IMR-90 (cell line): Measurements from ENCODE around the gene IGF2BP3. TPM values are rescaled to one million over a fixed set of nuclear protein-coding genes. Genes with fewer than 3 reads are reported as not detected.

ENCODE experiments used
- ATAC-seq: fragments of 200-7000 bp; cut with Tn5 transposase; 2 replicates; pipeline ENCODE4 v1.9.1; 2020; ENCODE audit warnings: low read depth, mild to moderate bottlenecking, moderate library complexity
- BruUV-seq: library from RNA; stranded (reverse); fragments of 400-500 nt; replicated peaks from 2 replicates; lab custom pipeline; 2021; lab: Mats Ljungman, UMichigan
- CTCF ChIA-PET: fragments of 300-600 bp; formaldehyde crosslinking; extraction: SDS; loops from one replicate; lab custom pipeline; 2021; ENCODE audit warnings: antibody characterized with exemption; lab: Yijun Ruan, JAX
- POLR2A ChIA-PET: fragments of 300-600 bp; sonication (Branson Sonifier 250); formaldehyde crosslinking; loops from one replicate; lab custom pipeline; 2022; ENCODE audit warnings: antibody characterized with exemption; ENCODE audit not compliant: unreplicated experiment; lab: Charles Lee
- DNase-seq: peaks from one replicate; pipeline ENCODE4 v3.0.0; 2013
- H2AFZ ChIP-seq: replicated peaks from 2 replicates; pipeline ENCODE3; 2013; ENCODE audit warnings: low read length, mild to moderate bottlenecking; ENCODE audit not compliant: poor library complexity
- H2AK5ac ChIP-seq: 2 replicates; pipeline ENCODE4 v1.6.1; 2013; ENCODE audit warnings: low read depth, low read length, inconsistent platforms
- H2AK9ac ChIP-seq: replicated peaks from 2 replicates; pipeline ENCODE3; 2013; ENCODE audit warnings: mild to moderate bottlenecking, low read depth, low read length, moderate library complexity; ENCODE audit not compliant: poor library complexity
- H2BK120ac ChIP-seq: 2 replicates; pipeline ENCODE4 v1.6.1; 2013; ENCODE audit warnings: low read depth, low read length, inconsistent platforms
- H2BK15ac ChIP-seq: 3 replicates; pipeline ENCODE4 v1.6.1; 2013; ENCODE audit warnings: low read depth, low read length, inconsistent platforms
- H2BK20ac ChIP-seq: 2 replicates; pipeline ENCODE4 v1.6.1; 2013; ENCODE audit warnings: low read depth, mild to moderate bottlenecking, inconsistent platforms, low read length, moderate library complexity
- H2BK5ac ChIP-seq: 2 replicates; pipeline ENCODE4 v1.6.1; 2013; ENCODE audit warnings: mild to moderate bottlenecking, low read depth, low read length, inconsistent platforms; ENCODE audit not compliant: poor library complexity, severe bottlenecking
- H3K14ac ChIP-seq: replicated peaks from 2 replicates; pipeline ENCODE4 v1.6.1; 2013; ENCODE audit warnings: low read depth, low read length, inconsistent platforms
- H3K18ac ChIP-seq: 2 replicates; pipeline ENCODE4 v1.6.1; 2013; ENCODE audit warnings: low read depth, low read length, control low read depth
- H3K23ac ChIP-seq: 2 replicates; pipeline ENCODE4 v1.6.1; 2013; ENCODE audit warnings: low read depth, low read length, inconsistent platforms
- H3K27ac ChIP-seq: 2 replicates; pipeline ENCODE4 v1.5.1; 2013; ENCODE audit warnings: mild to moderate bottlenecking, control low read depth, low read length; ENCODE audit not compliant: insufficient read depth
- H3K27me3 ChIP-seq: 2 replicates; pipeline ENCODE4 v1.6.1; 2013; ENCODE audit warnings: low read length; ENCODE audit not compliant: control insufficient read depth, insufficient read depth
- H3K36me3 ChIP-seq: 2 replicates; pipeline ENCODE4 v1.6.1; 2013; ENCODE audit warnings: low read length, mixed read lengths; ENCODE audit not compliant: control insufficient read depth, insufficient read depth
- H3K4ac ChIP-seq: 2 replicates; pipeline ENCODE4 v1.6.1; 2013; ENCODE audit warnings: low read depth, low read length, inconsistent platforms
- H3K4me1 ChIP-seq: 2 replicates; pipeline ENCODE4 v1.6.1; 2013; ENCODE audit warnings: low read length, mixed read lengths; ENCODE audit not compliant: control insufficient read depth, insufficient read depth
- H3K4me2 ChIP-seq: 2 replicates; pipeline ENCODE4 v1.6.1; 2013; ENCODE audit warnings: low read depth, mild to moderate bottlenecking, control low read depth, low read length, moderate library complexity
- H3K4me3 ChIP-seq: 2 replicates; pipeline ENCODE4 v1.5.1; 2013; ENCODE audit warnings: low read depth, mild to moderate bottlenecking, control low read depth, low read length, moderate library complexity; ENCODE audit not compliant: insufficient read depth
- H3K56ac ChIP-seq: 2 replicates; pipeline ENCODE4 v1.6.1; 2013; ENCODE audit warnings: low read length, inconsistent platforms; ENCODE audit not compliant: insufficient read depth; ENCODE audit errors: extremely low read depth
- H3K79me1 ChIP-seq, 2 experiments: 2 replicates each; pipeline ENCODE4 v1.6.1; 2013; ENCODE audit warnings: low read length in 2 of 2, inconsistent platforms in 1 of 2, low read depth in 1 of 2
- H3K9ac ChIP-seq: 2 replicates; pipeline ENCODE4 v1.6.1; 2013; ENCODE audit warnings: low read depth, low read length, control low read depth
- H3K9me1 ChIP-seq: 2 replicates; pipeline ENCODE4 v1.6.1; 2013; ENCODE audit warnings: low read length, inconsistent platforms; ENCODE audit not compliant: insufficient read depth
- H3K9me3 ChIP-seq: 2 replicates; pipeline ENCODE4 v1.6.1; 2013; ENCODE audit warnings: low read length; ENCODE audit not compliant: control insufficient read depth, insufficient read depth
- H4K20me1 ChIP-seq: 2 replicates; pipeline ENCODE4 v1.6.1; 2013; ENCODE audit warnings: low read length, inconsistent platforms; ENCODE audit not compliant: insufficient read depth
- H4K5ac ChIP-seq: 2 replicates; pipeline ENCODE4 v1.6.1; 2013; ENCODE audit warnings: mild to moderate bottlenecking, low read depth, low read length, control low read depth
- H4K8ac ChIP-seq, 2 experiments: 2 replicates each; pipeline ENCODE4 v1.6.1; 2013; ENCODE audit warnings: low read depth in 2 of 2, low read length in 2 of 2, control low read depth in 1 of 2, inconsistent platforms in 1 of 2
- H4K91ac ChIP-seq: 2 replicates; pipeline ENCODE4 v1.6.1; 2013; ENCODE audit warnings: low read depth, low read length, inconsistent platforms; ENCODE audit not compliant: insufficient read depth
- BHLHE40 ChIP-seq: fragments of 150-350 bp; IDR thresholded peaks from 2 replicates; pipeline ENCODE4 v1.6.1; 2016; ENCODE audit warnings: mild to moderate bottlenecking, low read depth, low read length
- CEBPB ChIP-seq: IDR thresholded peaks from 2 replicates; pipeline ENCODE4 v1.6.1; 2012; ENCODE audit warnings: low read depth, low read length, improper control_type of control experiment
- CHD1 ChIP-seq: IDR thresholded peaks from 2 replicates; pipeline ENCODE4 v1.6.1; 2012; ENCODE audit warnings: low read depth, low read length, improper control_type of control experiment
- FOS ChIP-seq: fragments of 150-350 bp; IDR thresholded peaks from 2 replicates; pipeline ENCODE4 v1.6.1; 2016; ENCODE audit warnings: low read depth, low read length
- MAFK ChIP-seq: IDR thresholded peaks from 2 replicates; pipeline ENCODE4 v1.6.1; 2012; ENCODE audit warnings: low read depth, low read length, improper control_type of control experiment
- MAZ ChIP-seq: IDR thresholded peaks from 2 replicates; pipeline ENCODE4 v1.6.1; 2012; ENCODE audit warnings: low read depth, mild to moderate bottlenecking, low read length, improper control_type of control experiment, moderate library complexity, borderline replicate concordance
- MXI1 ChIP-seq: IDR thresholded peaks from 2 replicates; pipeline ENCODE4 v1.6.1; 2012; ENCODE audit warnings: low read depth, mild to moderate bottlenecking, low read length, moderate library complexity, borderline replicate concordance
- NFE2L2 ChIP-seq: fragments of 150-350 bp; IDR thresholded peaks from 2 replicates; pipeline ENCODE4 v1.6.1; 2016; ENCODE audit warnings: low read depth, mild to moderate bottlenecking, low read length
- POLR2A ChIP-seq: IDR thresholded peaks from 2 replicates; pipeline ENCODE4 v1.6.1; 2012; ENCODE audit warnings: mild to moderate bottlenecking, low read depth, low read length
- RAD21 ChIP-seq: IDR thresholded peaks from 2 replicates; pipeline ENCODE4 v1.6.1; 2012; ENCODE audit warnings: low read length, improper control_type of control experiment
- RCOR1 ChIP-seq: IDR thresholded peaks from 2 replicates; pipeline ENCODE4 v1.6.1; 2012; ENCODE audit warnings: mild to moderate bottlenecking, low read length, improper control_type of control experiment; ENCODE audit not compliant: insufficient replicate concordance
- RFX5 ChIP-seq: IDR thresholded peaks from 2 replicates; pipeline ENCODE4 v1.8.0; 2012; ENCODE audit warnings: low read depth, mild to moderate bottlenecking, low read length, moderate library complexity
- SMC3 ChIP-seq: fragments of 150-350 bp; IDR thresholded peaks from 2 replicates; pipeline ENCODE4 v1.6.1; 2016; ENCODE audit warnings: low read depth, mild to moderate bottlenecking, antibody characterized with exemption, low read length, moderate library complexity
- WGBS, 2 experiments: methylation state at CpG; one replicate each; pipeline versions ENCODE4 v1.1.5 to v1.1.7; 2013; ENCODE audit warnings: missing lambda C conversion rate in 2 of 2; ENCODE audit not compliant: insufficient read length in 1 of 2; ENCODE audit errors: extremely low coverage in 2 of 2; 5-methylcytosine and 5-hydroxymethylcytosine counted together
- dilution Hi-C: fragments of 300-500 bp; cut with HindIII; formaldehyde crosslinking; loops from one replicate; pipeline ENCODE4 v1.14.3; 2018; ENCODE audit warnings: low sequenced_read_pairs; ENCODE audit not compliant: unreplicated experiment
- in situ Hi-C: fragments of 300-500 bp; cut with MboI; formaldehyde crosslinking; loops from 3 replicates; pipeline ENCODE4 v1.14.3; 2019; ENCODE audit warnings: low sequenced_read_pairs, inconsistent platforms, mixed read lengths
- intact Hi-C: fragments of 100-400 bp; cut with micrococcal nuclease; formaldehyde crosslinking; loops from 2 replicates; pipeline ENCODE4 v1.10.0; 2022
- polyA plus RNA-seq, 3 experiments: library from polyadenylated mRNA; depleted of rRNA; stranded (reverse); fragments of >200 nt; gene quantifications; 2 replicates each; pipeline ENCODE4 v1.2.3, GENCODE V29; 2012; ENCODE audit warnings: low replicate concordance in 1 of 3
- total RNA-seq: library from RNA; depleted of rRNA; stranded (reverse); fragments of >200 nt; gene quantifications from 2 replicates; pipeline ENCODE4 v1.2.3, GENCODE V29; 2012
- TF ChIP-seq, protein P1 (sequence below): fragments of 150-350 bp; IDR thresholded peaks from 2 replicates; pipeline ENCODE4 v1.6.1; 2016; ENCODE audit warnings: low read depth, mild to moderate bottlenecking, low read length, moderate library complexity, borderline replicate concordance
- TF ChIP-seq, protein P2 (sequence below): conservative IDR thresholded peaks from 2 replicates; pipeline ENCODE4 v1.5.1; 2012; ENCODE audit warnings: mild to moderate bottlenecking, low read depth, low read length, improper control_type of control experiment

IGF2BP3 gene
- total and polyA plus RNA-seq, 2 of the 4 experiments (the other 2 are of a cell fraction): 50.9 to 59.3 TPM

DNA sequence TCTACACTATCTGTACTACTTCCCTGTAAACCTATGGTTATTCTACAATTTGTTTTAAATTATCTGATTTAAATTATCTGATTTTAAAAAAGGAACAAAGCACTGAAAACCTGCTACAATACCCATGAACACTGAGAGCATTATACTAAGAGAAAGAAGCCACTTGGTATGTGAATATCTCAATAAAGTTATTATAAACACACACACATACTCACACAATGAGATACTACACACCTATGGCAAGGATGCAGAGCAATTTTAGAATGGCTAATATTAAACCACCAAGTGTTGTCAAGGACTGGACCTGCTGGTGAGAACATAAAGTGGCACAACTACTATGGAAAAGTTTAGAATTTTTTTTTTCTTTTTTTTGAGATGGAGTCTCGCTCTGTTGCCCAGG is 82.7 kb downstream of the IGF2BP3 start:
- intact Hi-C loops: no loop called here
- H3K14ac ChIP-seq: no peak overlapping the region
- no peak overlapping the region for H2AK5ac ChIP-seq
- no peak overlapping the region for H3K23ac ChIP-seq
- peaks cover 29% of the 10 kb centered on the region; the same call in 1 of the 2 replicates for H4K20me1 ChIP-seq
- CTCF ChIA-PET: no interaction called here
- POLR2A ChIA-PET: no interaction called here
- no peak overlapping the region for H2AK9ac ChIP-seq
- H3K56ac ChIP-seq: no peak overlapping the region
- no peak overlapping the region for H4K91ac ChIP-seq
- no peak overlapping the region for H2BK20ac ChIP-seq
- H3K4ac ChIP-seq: no peak overlapping the region
- peaks cover 12% of the 10 kb centered on the region for H3K9me1 ChIP-seq
- no peak overlapping the region for H4K5ac ChIP-seq
- dilution Hi-C loops: no loop called here
- TF ChIP-seq RFX5: no peak
- no peak for TF ChIP-seq RCOR1
- TF ChIP-seq SMC3: no peak
- no peak for TF ChIP-seq MXI1
- TF ChIP-seq CEBPB: no peak
- no peak for TF ChIP-seq FOS
- no peak for TF ChIP-seq BHLHE40
- TF ChIP-seq RAD21: no peak
- TF ChIP-seq MAZ: no peak
- TF ChIP-seq, protein P1, sequence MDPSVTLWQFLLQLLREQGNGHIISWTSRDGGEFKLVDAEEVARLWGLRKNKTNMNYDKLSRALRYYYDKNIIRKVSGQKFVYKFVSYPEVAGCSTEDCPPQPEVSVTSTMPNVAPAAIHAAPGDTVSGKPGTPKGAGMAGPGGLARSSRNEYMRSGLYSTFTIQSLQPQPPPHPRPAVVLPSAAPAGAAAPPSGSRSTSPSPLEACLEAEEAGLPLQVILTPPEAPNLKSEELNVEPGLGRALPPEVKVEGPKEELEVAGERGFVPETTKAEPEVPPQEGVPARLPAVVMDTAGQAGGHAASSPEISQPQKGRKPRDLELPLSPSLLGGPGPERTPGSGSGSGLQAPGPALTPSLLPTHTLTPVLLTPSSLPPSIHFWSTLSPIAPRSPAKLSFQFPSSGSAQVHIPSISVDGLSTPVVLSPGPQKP: no peak
- no peak for TF ChIP-seq MAFK
- TF ChIP-seq, protein P2, sequence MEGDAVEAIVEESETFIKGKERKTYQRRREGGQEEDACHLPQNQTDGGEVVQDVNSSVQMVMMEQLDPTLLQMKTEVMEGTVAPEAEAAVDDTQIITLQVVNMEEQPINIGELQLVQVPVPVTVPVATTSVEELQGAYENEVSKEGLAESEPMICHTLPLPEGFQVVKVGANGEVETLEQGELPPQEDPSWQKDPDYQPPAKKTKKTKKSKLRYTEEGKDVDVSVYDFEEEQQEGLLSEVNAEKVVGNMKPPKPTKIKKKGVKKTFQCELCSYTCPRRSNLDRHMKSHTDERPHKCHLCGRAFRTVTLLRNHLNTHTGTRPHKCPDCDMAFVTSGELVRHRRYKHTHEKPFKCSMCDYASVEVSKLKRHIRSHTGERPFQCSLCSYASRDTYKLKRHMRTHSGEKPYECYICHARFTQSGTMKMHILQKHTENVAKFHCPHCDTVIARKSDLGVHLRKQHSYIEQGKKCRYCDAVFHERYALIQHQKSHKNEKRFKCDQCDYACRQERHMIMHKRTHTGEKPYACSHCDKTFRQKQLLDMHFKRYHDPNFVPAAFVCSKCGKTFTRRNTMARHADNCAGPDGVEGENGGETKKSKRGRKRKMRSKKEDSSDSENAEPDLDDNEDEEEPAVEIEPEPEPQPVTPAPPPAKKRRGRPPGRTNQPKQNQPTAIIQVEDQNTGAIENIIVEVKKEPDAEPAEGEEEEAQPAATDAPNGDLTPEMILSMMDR: no peak
- TF ChIP-seq POLR2A: no peak
- TF ChIP-seq CHD1: no peak
- no peak for TF ChIP-seq NFE2L2
- H3K4me3 ChIP-seq: no peak overlapping the region
- no peak overlapping the region for H2BK120ac ChIP-seq
- H3K36me3 ChIP-seq: peaks cover 5% of the 10 kb centered on the region
- H3K79me1 ChIP-seq: peaks cover 46 to 62% of the 10 kb centered on the region in 2 experiments
- ATAC-seq: no peak
- H3K18ac ChIP-seq: no peak overlapping the region
- no peak overlapping the region for H2BK5ac ChIP-seq
- no peak for DNase-seq
- no peaks in the 10 kb centered on the region for H3K27me3 ChIP-seq
- BruUV-seq: no TSS peak
- peaks cover 6% of the 10 kb centered on the region for H3K4me1 ChIP-seq
- no peak overlapping the region for H2BK15ac ChIP-seq
- no peak overlapping the region for H4K8ac ChIP-seq
- no peak overlapping the region for H3K4me2 ChIP-seq
- no peak overlapping the region for H2AFZ ChIP-seq
- H3K9ac ChIP-seq: no peak overlapping the region
- in situ Hi-C loops: no loop called here
- no peak overlapping the region for H3K27ac ChIP-seq
- no CpG with 5 or more reads among the region's 1 CpG for WGBS, 2 experiments
- no peaks in the 10 kb centered on the region for H3K9me3 ChIP-seq
